ENCODE results near the gene DHX35.

DNA sequence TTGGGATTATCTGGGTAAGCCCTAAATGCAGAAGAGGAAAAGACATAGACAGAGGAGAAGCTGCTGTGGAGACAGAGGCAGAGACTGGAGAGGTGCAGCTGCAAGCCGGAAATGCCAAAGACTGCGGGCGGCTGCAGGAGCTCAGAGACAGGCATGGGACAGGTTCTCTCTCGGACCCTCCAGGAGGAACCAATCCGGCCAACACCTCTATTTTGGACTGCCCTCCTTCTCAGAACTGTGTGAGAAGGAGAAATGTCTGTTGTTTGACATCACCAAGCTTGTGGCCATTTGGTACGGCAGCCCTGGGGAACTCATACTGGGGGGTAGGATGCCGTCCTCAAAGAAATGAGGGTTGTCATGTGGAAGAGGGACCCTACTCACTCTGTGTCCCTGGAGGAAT, 95.0 kb downstream of the DHX35 start:
- TF ChIP-seq, protein P1, sequence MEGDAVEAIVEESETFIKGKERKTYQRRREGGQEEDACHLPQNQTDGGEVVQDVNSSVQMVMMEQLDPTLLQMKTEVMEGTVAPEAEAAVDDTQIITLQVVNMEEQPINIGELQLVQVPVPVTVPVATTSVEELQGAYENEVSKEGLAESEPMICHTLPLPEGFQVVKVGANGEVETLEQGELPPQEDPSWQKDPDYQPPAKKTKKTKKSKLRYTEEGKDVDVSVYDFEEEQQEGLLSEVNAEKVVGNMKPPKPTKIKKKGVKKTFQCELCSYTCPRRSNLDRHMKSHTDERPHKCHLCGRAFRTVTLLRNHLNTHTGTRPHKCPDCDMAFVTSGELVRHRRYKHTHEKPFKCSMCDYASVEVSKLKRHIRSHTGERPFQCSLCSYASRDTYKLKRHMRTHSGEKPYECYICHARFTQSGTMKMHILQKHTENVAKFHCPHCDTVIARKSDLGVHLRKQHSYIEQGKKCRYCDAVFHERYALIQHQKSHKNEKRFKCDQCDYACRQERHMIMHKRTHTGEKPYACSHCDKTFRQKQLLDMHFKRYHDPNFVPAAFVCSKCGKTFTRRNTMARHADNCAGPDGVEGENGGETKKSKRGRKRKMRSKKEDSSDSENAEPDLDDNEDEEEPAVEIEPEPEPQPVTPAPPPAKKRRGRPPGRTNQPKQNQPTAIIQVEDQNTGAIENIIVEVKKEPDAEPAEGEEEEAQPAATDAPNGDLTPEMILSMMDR (IDR thresholded peaks at IDR 0.05), result no peak
- TF ChIP-seq POLR2A (IDR thresholded peaks at IDR 0.05), result no peak

Measured in lower leg skin (tissue), 3 donors.